ENCODE results near the gene SHOX.
"Not testable (repeated sequence)": the region's sequence is repeated elsewhere in the genome, so short reads cannot be mapped to it uniquely, and the experiment has no call there.

Gene SHOX

GRCh38 chrX:630612-631496 lies at the start of gene SHOX:
TSS of gene SHOX (plus strand) at chrX:630791. CDS start at chrX:630898, 107 bp downstream.
- DNase-seq (ENCODE audit: low read depth), result no peak

DNA sequence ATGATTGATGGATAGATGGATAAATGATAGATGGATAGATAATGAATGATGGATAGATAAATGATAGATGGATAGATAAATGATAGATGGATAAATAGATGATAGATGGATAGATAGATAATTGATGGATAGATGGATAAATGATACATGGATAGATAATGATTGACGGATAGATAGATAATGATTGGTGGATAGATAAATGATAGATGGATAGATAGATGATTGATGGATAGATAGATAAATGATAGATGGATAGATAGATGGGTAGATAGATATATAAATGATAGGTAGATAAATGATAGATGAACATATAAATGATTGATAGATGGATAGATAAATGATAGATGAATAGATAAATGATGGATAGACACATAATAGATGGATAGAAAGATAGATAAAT lies 49.5 kb upstream of the SHOX start:
- DNase-seq (ENCODE audit: low read depth), result no peak

DNA sequence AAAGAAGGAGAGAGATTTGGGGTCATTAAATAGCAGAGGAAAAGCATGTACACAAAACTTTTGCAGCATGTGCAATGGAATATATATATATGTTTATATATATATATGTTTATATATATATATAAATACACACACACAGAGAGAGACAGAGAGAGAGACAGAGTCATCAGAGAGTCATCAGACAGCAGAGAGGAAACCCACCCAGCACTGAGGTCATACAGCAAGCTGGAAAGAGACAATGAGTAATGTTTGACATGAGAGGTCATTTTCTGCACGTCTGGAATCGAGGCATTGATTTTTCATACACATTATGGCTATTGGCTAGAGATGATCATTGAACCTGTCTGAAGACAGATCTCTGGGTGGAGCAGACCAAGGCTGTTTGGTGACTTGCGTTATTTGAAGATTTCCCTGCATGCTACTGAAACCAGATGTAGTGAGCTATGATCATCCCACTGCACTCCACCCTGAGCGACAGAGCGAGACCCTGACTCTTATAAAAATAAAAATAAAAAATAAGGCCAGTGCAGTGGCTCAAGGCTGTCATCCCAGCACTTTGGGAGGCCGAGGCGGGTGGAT lies 48.8 kb upstream of the SHOX start:
- DNase-seq (ENCODE audit: low read depth), result no peak

- no peak for DNase-seq (ENCODE audit: low read depth)
Measured at GRCh38 chrX:584572-584971, 46.0 kb upstream of the SHOX start.

- no peak for DNase-seq (ENCODE audit: low read depth)
Measured at GRCh38 chrX:585115-585808, 45.3 kb upstream of the SHOX start.

DNA sequence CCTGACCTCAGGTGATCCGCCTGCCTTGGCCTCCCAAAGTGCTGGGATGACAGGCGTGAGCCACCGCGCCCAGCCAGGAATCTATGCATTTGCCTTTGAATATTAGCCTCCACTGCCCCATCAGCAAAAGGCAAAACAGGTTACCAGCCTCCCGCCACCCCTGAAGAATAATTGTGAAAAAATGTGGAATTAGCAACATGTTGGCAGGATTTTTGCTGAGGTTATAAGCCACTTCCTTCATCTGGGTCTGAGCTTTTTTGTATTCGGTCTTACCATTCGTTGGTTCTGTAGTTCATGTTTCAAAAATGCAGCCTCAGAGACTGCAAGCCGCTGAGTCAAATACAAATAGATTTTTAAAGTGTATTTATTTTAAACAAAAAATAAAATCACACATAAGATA lies 44.2 kb upstream of the SHOX start:
- no peak for DNase-seq (ENCODE audit: low read depth)

DNA sequence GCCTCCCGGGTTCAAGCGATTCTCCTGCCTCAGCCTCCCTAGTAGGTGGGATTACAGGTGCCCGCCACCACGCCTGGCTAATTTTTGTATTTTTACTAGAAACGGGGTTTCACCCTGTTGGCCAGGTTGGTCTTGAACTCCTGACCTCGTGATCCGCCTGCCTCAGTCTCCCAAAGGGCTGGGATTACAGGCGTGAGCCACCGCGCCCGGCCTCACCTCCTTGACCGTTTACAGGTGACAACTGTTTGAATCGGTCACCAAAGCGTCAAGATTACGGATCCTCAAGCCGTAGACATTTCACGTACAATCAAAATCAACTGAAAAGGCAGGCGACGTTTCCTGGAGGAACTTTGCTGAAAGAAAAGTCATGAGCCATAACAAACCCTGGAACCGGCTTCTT lies 41.3 kb upstream of the SHOX start:
- DNase-seq (ENCODE audit: low read depth), result not testable (repeated sequence)

- no peak for DNase-seq (ENCODE audit: low read depth)
Measured at GRCh38 chrX:590693-591404, 39.7 kb upstream of the SHOX start.

DNA sequence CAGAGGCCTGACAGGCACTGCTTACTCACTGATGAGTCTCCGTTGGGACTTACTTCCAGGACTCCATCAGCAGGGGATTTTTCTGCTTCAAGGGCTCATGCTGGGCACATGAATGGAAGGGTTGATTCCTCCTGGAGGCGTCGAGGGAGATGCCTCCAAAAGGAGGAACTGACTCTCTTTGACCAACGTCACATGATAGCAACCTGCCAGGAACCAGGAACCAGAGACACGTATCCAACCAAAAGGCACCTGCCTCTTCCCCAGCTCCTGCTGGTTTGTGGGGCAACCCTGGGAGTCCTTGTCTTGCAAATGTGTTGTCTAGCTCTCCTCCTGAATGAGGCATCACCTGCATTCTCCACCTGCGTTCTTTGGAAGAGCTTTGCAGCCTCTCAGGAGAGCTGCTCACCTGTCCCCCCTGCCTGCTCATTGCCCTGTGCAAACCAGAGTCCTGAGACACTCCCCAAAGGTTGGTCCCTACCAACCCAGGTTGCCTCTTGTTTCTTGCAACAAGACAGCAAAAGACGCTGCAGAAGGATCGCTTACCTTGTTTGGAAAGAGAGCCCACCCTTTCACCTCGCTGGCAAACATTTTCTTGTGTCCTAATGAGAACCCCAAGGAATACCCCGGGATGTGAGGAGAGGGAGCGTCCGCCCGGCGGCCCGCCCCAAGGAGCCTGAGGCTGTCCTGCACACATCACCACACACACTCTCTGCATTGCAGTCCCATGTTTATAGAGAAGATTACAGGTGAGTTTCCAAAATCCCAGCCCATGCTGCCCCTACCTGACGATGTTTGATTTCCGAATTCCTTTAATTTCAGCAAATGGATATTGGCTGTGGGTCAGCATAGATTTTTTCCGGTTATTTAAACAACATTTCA lies 30.5 kb upstream of the SHOX start:
- DNase-seq (ENCODE audit: low read depth), result no peak

DNA sequence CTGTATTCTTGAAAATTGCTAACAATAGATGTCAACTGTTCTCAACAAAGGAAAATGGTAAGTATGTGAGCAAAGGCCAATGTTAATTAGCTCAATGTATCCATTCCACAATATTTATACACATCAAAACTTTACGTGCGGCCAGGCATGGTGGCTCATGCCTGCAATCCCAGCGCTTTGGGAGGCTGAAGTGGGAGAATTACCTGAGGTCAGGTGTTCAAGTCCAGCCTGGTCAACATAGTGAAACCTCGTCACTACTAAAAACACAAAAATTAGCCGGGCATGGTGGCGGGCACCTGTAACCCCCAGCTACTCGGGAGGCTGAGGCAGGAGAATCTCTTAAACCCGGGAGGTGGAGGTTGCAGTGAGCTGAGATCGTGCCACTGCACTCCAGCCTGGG lies 27.6 kb upstream of the SHOX start:
- not testable (repeated sequence) for DNase-seq (ENCODE audit: low read depth)

- not testable (repeated sequence) for DNase-seq (ENCODE audit: low read depth)
Measured at GRCh38 chrX:604616-605015, 26.0 kb upstream of the SHOX start.

DNA sequence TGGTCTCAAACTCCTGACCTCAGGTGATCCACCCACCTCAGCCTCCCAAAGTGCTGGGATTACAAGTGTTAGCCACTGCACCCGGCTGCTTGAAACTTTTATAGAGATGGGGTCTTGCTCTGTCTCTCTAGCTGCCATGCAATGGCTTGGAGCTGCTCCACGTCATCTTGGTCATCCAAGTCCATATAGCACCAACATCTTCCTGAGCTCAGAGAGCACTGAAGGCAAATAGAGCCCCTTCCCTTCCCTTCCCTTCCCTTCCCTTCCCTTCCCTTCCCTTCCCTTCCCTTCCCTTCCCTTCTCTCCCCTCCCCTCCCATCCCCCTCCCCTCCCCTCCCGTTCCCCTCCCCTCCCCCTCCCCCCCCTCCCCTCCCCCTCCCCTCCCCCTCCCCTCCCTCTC lies 22.5 kb upstream of the SHOX start:
- not testable (repeated sequence) for DNase-seq (ENCODE audit: low read depth)

DNA sequence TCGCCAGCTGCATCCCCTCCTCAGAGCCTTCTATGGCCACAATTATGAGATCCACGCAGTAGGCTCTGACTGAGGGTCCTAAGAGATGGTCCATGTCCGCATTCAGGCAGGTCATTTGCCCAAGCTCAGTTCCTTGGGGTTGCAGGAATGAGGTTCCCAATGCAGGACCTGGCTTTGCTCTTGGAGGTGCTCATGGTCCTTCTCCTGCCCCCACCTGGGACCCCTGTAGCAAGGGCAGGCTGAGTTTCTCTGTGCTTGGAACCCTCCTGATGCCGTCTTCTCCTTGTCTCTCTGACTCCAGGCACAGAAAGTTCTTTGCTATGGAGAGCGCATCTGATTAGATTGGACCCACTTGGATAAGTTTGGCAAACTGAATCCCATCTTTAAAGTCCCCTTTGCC lies 16.5 kb upstream of the SHOX start:
- DNase-seq (ENCODE audit: low read depth), result no peak

DNA sequence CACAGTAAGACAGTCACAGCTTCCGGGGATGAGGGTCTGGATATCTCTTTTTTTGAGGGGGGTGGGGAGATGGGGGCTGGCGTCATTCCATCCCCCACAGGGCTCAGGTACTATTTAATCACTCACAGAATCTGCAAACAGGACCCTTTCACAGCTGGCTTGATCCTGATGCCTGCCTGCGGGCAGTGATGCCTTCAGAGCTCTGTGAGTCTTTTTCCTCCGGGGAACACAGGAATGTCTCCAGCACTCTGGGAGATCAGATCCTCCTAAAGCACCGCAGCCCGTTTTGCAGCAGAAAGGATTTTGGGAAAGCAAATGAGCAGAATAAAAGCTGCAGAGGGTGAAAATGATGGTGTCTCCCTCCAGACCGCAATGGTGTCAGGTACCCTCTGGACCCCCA lies 13.2 kb upstream of the SHOX start:
- no peak for DNase-seq (ENCODE audit: low read depth)

DNA sequence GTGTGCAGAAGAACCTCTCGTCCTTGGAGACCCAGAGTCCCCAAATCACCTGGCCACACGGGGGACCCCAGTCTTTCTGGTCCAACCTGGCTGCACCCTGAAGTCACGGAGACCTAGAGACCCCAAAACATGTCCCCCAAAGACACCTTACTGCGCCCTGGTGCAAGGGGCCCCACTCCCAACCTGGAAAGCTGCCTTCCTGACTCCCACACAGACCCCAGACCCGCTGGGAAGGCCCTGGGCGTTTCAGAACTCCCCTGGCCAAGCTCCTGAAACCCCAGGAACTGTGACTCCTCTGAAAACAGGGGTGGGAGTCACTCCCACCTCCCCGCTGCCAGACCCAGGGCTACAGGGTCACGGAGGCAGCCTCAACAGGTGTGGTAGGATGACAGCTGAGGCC lies 12.7 kb upstream of the SHOX start:
- no peak for DNase-seq (ENCODE audit: low read depth)

GRCh38 chrX:618304-618703 lies 12.3 kb upstream of the SHOX start:
- DNase-seq (ENCODE audit: low read depth), result not testable (repeated sequence)

GRCh38 chrX:618761-619450 lies 11.7 kb upstream of the SHOX start:
- no peak for DNase-seq (ENCODE audit: low read depth)

DNA sequence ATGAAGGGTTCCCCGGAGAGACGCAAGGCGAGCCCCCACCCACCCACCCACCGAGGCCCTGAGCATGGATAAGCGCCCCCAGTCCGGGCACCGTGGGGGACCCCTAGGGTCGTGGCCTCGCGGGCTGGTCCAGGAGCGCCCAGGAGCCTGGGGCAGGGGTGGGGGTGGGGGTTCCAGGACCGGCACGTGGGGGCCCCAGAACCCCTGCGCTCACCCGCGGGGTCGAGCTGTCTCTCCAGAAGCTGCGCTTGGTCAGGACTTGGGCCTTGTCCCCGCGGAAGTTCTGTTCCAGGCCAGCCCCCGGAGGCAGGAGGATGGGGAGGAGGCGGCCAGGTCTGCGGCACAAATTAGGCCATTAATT lies 11.2 kb upstream of the SHOX start:
- no peak for DNase-seq (ENCODE audit: low read depth)

DNA sequence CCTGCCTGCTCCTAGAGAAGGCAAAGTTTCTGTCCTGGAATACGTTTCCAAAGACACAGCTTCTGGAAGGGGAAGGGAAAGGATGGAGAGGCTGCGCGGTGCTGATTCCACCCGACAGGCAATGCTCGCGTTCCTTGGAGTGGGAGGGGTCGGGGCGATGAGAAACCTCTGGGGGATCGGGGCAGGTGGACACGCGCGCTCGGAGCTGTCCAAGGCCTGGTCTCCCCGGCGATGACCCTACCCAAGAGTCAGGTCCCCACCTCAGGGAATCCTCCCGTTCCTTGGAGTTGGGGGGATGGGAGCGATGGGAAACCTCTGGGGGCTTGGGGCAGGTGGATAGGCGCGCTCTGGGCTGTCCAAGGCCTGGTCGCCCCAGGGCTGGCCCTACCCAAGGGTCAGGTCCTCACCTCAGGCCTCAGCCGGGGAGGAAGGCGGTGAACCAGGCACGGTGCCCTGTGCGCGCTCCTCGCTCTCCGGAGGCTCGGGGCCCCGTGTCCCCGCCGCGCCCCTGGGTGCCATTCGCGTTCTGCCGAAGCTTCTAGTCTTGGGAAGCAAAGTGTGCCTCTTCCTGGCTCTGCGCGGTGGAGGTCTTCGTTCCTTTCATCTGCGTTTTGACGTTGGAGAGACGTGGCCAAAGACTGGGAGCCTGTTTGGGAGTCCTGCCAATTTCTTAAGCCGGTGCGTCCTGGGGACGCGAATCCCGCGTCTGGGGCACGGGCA lies 10.6 kb upstream of the SHOX start:
- DNase-seq (ENCODE audit: low read depth), result no peak

Measured in T-helper 22 cell (primary cell).